GM23338 (cell line): ENCODE measurements around the gene MUL1. TPM values are rescaled to one million over a fixed set of nuclear protein-coding genes. Genes with fewer than 3 reads are reported as not detected.

Experiments
- polyA plus RNA-seq: library from polyadenylated mRNA; unstranded; fragments of >200 nt; fragmentation: Nextera tagmentation; extraction: Ambion mirVana; gene quantifications from 2 replicates; pipeline ENCODE4 v1.2.1, GENCODE V29; 2016
- total RNA-seq: library from RNA; depleted of rRNA; stranded (reverse); fragments of >200 nt; shearing (Covaris generic); gene quantifications from 2 replicates; pipeline ENCODE4 v1.2.3, GENCODE V29; 2014; rRNA removed

Gene MUL1
- total and polyA plus RNA-seq, 2 experiments from 2014 or later, result 8.9 to 26.2 TPM

Other genes starting within 250 kb of the MUL1 start
- 0.70 and 1.0 TPM in 2 replicates for gene VWA5B1, start 217.3 kb downstream of the MUL1 start, total RNA-seq
- gene VWA5B1, start 217.3 kb downstream of the MUL1 start, polyA plus RNA-seq, result 0.16 TPM in 2 replicates
- gene CAMK2N1, start 21.9 kb downstream of the MUL1 start, total RNA-seq, result 0.52 and 0.82 TPM in 2 replicates
- gene CAMK2N1, start 21.9 kb downstream of the MUL1 start, polyA plus RNA-seq, result 2.9 and 4.6 TPM in 2 replicates
- gene FAM43B, start 44.4 kb upstream of the MUL1 start, total RNA-seq, result 3.0 and 3.6 TPM in 2 replicates
- gene FAM43B, start 44.4 kb upstream of the MUL1 start, polyA plus RNA-seq, result 0.66 and 1.1 TPM in 2 replicates
- 1.7 and 2.5 TPM in 2 replicates for gene CDA, start 80.9 kb upstream of the MUL1 start, total RNA-seq
- gene CDA, start 80.9 kb upstream of the MUL1 start, polyA plus RNA-seq, result 13.6 and 16.4 TPM in 2 replicates
- 34.5 and 42.7 TPM in 2 replicates for gene PINK1, start 125.3 kb upstream of the MUL1 start, total RNA-seq
- gene PINK1, start 125.3 kb upstream of the MUL1 start, polyA plus RNA-seq, result 18.3 and 20.8 TPM in 2 replicates
- gene DDOST, start 153.2 kb upstream of the MUL1 start, total RNA-seq, result 242 and 270 TPM in 2 replicates
- 145 and 151 TPM in 2 replicates for gene DDOST, start 153.2 kb upstream of the MUL1 start, polyA plus RNA-seq
- gene KIF17, start 209.9 kb upstream of the MUL1 start, total RNA-seq, result 13.3 and 18.6 TPM in 2 replicates
- gene KIF17, start 209.9 kb upstream of the MUL1 start, polyA plus RNA-seq, result 5.9 and 7.4 TPM in 2 replicates
- 24.8 and 29.2 TPM in 2 replicates for gene SH2D5, start 224.6 kb upstream of the MUL1 start, total RNA-seq
- gene SH2D5, start 224.6 kb upstream of the MUL1 start, polyA plus RNA-seq, result 4.6 and 5.0 TPM in 2 replicates